ENCODE data around the gene PLP2.

PLP2 gene

DNA sequence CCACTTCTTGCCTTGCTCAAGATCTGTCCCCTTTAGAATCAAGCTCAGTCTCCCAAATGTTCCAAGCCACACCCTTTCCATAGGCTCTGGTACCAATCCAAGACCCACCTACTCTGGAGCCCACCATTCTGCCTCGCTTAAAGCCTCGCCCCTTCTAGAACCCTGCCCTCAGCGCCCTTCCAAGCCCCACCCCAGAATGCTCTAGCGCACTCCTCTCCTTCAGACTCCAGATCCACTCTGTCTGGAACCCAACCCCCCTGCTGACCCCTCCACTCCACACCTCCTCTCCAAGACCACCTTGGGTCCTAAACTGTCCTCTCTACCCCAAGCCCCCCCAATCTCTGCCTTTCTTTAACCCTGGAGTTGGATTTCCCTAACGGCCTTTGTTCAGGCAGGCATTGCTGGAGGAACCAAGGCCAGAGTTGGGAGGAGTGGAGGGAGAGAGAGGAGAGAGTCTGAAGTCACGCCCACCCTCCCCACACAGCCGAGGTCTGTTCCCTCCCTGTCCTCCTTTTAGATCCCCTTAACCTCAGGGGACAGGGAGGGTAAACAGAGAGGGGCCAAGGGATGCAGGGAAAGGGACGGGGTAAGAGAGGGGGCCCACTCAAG, 16.9 kb downstream of the PLP2 start:
- no peak overlapping the region for H3K4me3 ChIP-seq (ENCODE audit: control insufficient read depth, low read depth, low read length)
- no peak for DNase-seq (ENCODE audit: low read depth)
- TF ChIP-seq, protein P1, sequence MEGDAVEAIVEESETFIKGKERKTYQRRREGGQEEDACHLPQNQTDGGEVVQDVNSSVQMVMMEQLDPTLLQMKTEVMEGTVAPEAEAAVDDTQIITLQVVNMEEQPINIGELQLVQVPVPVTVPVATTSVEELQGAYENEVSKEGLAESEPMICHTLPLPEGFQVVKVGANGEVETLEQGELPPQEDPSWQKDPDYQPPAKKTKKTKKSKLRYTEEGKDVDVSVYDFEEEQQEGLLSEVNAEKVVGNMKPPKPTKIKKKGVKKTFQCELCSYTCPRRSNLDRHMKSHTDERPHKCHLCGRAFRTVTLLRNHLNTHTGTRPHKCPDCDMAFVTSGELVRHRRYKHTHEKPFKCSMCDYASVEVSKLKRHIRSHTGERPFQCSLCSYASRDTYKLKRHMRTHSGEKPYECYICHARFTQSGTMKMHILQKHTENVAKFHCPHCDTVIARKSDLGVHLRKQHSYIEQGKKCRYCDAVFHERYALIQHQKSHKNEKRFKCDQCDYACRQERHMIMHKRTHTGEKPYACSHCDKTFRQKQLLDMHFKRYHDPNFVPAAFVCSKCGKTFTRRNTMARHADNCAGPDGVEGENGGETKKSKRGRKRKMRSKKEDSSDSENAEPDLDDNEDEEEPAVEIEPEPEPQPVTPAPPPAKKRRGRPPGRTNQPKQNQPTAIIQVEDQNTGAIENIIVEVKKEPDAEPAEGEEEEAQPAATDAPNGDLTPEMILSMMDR (conservative IDR thresholded peaks at IDR 0.05; ENCODE audit: control insufficient read depth, insufficient read depth, low read depth, low read length), result no peak

DNA sequence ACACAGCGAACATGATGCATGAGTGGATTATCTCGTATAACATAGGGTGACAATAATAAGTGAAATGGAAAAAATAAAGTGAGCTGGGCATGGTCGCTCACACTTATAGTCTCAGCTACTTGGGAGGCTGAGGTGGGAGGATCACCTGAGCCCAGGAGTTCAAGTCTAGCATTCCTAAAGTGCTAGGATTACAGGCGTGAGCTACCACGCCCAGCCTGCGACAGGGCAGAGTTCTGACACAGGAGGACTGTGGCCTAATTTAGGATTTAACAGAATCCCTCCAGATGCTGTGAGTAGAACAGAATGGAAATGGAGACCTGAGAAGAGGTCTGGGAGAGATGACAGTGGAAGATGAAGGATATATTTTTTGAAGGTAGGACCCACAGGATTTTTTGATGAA, 17.9 kb downstream of the PLP2 start:
- peak overlapping the region; percentile 27 for H3K4me3 ChIP-seq (ENCODE audit: control insufficient read depth, low read depth, low read length)
- TF ChIP-seq, protein P1 (conservative IDR thresholded peaks at IDR 0.05; ENCODE audit: control insufficient read depth, insufficient read depth, low read depth, low read length), result no peak
- no peak for DNase-seq (ENCODE audit: low read depth)

DNA sequence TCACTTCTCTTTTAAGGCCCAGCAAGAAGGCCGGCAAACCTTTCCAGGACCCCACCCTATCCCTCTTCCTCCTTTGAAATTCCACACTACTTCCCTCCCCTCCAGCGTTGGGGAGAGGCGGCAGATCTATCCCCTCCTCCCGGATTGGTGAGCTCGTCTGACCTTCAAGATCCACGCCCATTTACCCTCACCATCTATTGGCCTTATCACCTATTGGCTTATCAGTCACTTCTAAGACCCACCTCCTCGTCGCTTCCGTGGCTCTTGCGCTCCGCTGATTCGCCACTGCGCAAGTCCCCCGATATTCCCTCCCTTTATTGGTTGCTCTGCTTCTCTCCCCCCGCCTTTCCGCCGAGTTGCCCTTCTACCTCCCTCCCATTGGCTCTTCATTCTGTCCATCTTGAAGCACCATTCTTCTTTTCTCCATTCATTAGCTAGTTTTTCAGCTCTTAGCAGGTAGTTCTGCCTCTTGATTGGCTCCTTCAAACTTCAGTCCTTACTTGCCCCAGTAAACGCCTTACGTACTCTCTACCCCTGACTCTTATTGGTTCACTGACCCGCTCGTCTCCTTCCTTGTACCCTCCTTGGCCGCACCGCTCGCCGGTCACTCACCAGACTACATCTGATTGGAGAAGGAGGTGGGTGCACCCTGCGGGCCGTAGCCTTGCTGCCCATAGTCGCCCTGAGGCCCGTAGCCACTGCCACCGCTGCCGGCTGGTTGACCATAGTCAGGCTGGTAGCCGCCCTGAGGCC, 19.3 kb downstream of the PLP2 start:
- peak; percentile 99 for DNase-seq (ENCODE audit: low read depth)
- TF ChIP-seq, protein P1 (conservative IDR thresholded peaks at IDR 0.05; ENCODE audit: control insufficient read depth, insufficient read depth, low read depth, low read length), result no peak
- H3K4me3 ChIP-seq (ENCODE audit: control insufficient read depth, low read depth, low read length), result peak overlapping the region; percentile 69

DNA sequence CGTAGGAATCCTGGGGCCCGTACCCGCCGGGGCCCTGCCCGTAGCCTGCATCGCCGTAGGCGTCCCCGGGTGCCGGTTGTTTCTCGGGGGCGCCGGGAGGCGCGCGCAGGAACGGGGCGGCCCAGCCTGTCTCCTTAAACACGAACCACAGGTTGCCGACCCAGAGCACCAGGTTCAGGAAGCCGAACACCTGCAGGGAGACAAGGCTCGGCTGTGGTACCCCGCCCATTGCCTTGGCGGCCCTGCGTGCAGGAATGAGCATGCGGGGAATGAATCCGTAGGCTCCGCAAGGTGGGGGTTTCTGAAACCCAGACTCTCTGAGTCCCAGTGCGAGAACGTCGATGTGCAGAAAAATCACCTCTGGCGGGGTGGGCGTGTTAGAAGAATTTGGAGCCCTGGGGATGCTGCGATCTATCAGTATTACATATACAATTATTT, 19.9 kb downstream of the PLP2 start:
- DNase-seq (ENCODE audit: low read depth), result no peak
- peak overlapping the region; percentile 69 for H3K4me3 ChIP-seq (ENCODE audit: control insufficient read depth, low read depth, low read length)
- TF ChIP-seq, protein P1 (conservative IDR thresholded peaks at IDR 0.05; ENCODE audit: control insufficient read depth, insufficient read depth, low read depth, low read length), result no peak

DNA sequence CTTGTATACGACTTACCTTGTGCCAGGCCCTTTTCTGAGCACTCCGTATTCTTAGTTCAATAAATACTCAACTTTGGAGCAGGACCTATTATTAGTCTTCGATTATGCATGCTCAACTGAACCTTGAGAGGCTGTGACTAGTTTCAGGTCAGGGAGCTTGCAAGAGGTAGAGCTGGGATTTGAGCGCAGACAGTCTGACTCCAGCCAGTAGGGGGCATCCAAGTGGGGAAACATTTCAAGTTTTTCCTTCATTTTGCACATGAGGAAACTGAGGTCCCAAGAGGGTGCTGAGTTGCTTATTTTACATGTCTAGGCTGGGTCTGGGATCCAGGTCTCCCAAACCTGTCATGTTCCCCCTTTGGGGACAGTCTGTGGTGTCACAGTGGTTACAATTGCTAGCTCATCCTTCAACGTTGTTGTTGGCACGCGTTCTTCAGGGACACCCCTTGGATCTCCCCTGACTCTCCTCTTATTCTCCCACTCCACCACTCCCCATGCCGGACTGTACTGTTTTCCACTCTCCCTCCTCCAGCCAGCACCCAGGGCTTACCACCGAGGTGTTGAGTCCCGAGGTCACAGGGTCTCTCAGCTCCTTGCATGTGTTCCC, 21.1 kb downstream of the PLP2 start:
- TF ChIP-seq, protein P1 (conservative IDR thresholded peaks at IDR 0.05; ENCODE audit: control insufficient read depth, insufficient read depth, low read depth, low read length), result peak; percentile 61
- DNase-seq (ENCODE audit: low read depth), result peak; percentile 45
- no peak overlapping the region for H3K4me3 ChIP-seq (ENCODE audit: control insufficient read depth, low read depth, low read length)

DNA sequence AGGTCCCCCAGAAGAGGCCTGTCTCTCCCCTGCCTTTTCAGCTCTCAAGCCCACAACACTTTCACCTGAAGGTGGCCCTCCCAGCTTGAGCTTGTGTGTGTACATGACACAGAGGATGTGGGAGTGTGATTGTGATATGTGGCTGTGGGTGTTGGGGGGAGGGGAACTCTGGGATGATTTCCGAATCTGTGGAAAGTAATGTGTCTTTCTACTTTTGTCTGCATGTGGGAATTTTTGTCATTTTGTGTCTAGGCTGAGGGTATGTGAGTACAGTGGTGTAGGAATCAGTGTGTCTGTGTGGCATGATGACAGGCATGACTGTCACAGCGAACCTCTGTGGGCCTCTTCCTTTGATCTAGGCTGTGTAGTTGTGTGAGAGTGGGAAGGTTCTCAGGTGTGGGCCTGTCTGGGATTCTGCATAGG, 21.9 kb downstream of the PLP2 start:
- DNase-seq (ENCODE audit: low read depth), result no peak
- no peak overlapping the region for H3K4me3 ChIP-seq (ENCODE audit: control insufficient read depth, low read depth, low read length)
- TF ChIP-seq, protein P1 (conservative IDR thresholded peaks at IDR 0.05; ENCODE audit: control insufficient read depth, insufficient read depth, low read depth, low read length), result no peak
